ENCODE data around the gene WASF2.
"Not testable (repeated sequence)": the region's sequence is repeated elsewhere in the genome, so short reads cannot be mapped to it uniquely, and the experiment has no call there.

The WASF2 gene

GRCh38 chr1:27496604-27497155 lies 6.7 kb upstream of the WASF2 start:
- DNase-seq (ENCODE audit: low read depth in 2 of 2) = no peak

GRCh38 chr1:27492796-27493195 lies 2.8 kb upstream of the WASF2 start:
- no peak for DNase-seq (ENCODE audit: low read depth in 2 of 2)

GRCh38 chr1:27491748-27492700 lies 2.1 kb upstream of the WASF2 start:
- DNase-seq (ENCODE audit: low read depth in 2 of 2) = no peak

- peak in 1 of 2 donors; percentile 18 for DNase-seq (ENCODE audit: low read depth in 2 of 2)
These were observed 430 bp downstream of the WASF2 start for GRCh38 chr1:27489501-27489972.

GRCh38 chr1:27487966-27488884 lies 1.7 kb downstream of the WASF2 start:
- no peak for DNase-seq (ENCODE audit: low read depth in 2 of 2)

- no peak for DNase-seq (ENCODE audit: low read depth in 2 of 2)
These were observed 4.6 kb downstream of the WASF2 start for GRCh38 chr1:27485363-27485762.

GRCh38 chr1:27483659-27484058 lies 6.3 kb downstream of the WASF2 start:
- DNase-seq (ENCODE audit: low read depth in 2 of 2) = no peak

- no peak for DNase-seq (ENCODE audit: low read depth in 2 of 2)
These were observed 7.9 kb downstream of the WASF2 start for GRCh38 chr1:27481994-27482620.

GRCh38 chr1:27478098-27478497 lies 11.9 kb downstream of the WASF2 start:
- no peak for DNase-seq (ENCODE audit: low read depth in 2 of 2)

GRCh38 chr1:27476237-27476636 lies 13.7 kb downstream of the WASF2 start:
- no peak for DNase-seq (ENCODE audit: low read depth in 2 of 2)

- DNase-seq (ENCODE audit: low read depth in 2 of 2) = no peak
These were observed 14.2 kb downstream of the WASF2 start for GRCh38 chr1:27475720-27476119.

GRCh38 chr1:27473755-27474154 lies 16.2 kb downstream of the WASF2 start:
- DNase-seq (ENCODE audit: low read depth in 2 of 2) = no peak

- not testable (repeated sequence) for DNase-seq (ENCODE audit: low read depth in 2 of 2)
These were observed 17.9 kb downstream of the WASF2 start for GRCh38 chr1:27472098-27472497.

GRCh38 chr1:27471477-27471876 lies 18.5 kb downstream of the WASF2 start:
- no peak for DNase-seq (ENCODE audit: low read depth in 2 of 2)

- no peak for DNase-seq (ENCODE audit: low read depth in 2 of 2)
These were observed 20.6 kb downstream of the WASF2 start for GRCh38 chr1:27469334-27469733.

- DNase-seq (ENCODE audit: low read depth in 2 of 2) = not testable (repeated sequence)
These were observed 21.6 kb downstream of the WASF2 start for GRCh38 chr1:27468378-27468777.

GRCh38 chr1:27464926-27465647 lies 24.9 kb downstream of the WASF2 start:
- no peak for DNase-seq (ENCODE audit: low read depth in 2 of 2)

- not testable (repeated sequence) for DNase-seq (ENCODE audit: low read depth in 2 of 2)
These were observed 26.1 kb downstream of the WASF2 start for GRCh38 chr1:27463916-27464315.

- not testable (repeated sequence) for DNase-seq (ENCODE audit: low read depth in 2 of 2)
These were observed 31.4 kb downstream of the WASF2 start for GRCh38 chr1:27458521-27458920.

GRCh38 chr1:27455139-27455811 lies 34.7 kb downstream of the WASF2 start:
- DNase-seq (ENCODE audit: low read depth in 2 of 2) = no peak
